HEK293 (cell line): Measurements from ENCODE around the gene SHBG.

Source experiments
- CTCF ChIA-PET: fragments of 350-600 bp; formaldehyde crosslinking; extraction: SDS; loops from one replicate; lab custom pipeline; 2021; ENCODE audit warnings: antibody characterized with exemption; lab: Yijun Ruan, JAX
- POLR2A ChIA-PET: fragments of 300-600 bp; formaldehyde crosslinking; extraction: SDS; loops from one replicate; lab custom pipeline; 2020; ENCODE audit warnings: antibody characterized with exemption, inconsistent platforms; lab: Yijun Ruan, JAX
- H3K27ac ChIP-seq: fragments of 200-500 bp; sonication (Bioruptor generic); 2 replicates; pipeline ENCODE4 v1.5.1; 2014; ENCODE audit warnings: low read depth, low read length, control low read depth, inconsistent platforms; ENCODE audit errors: extremely low read depth
- H3K36me3 ChIP-seq, 2 experiments: fragments of 200-500 bp in 1 of 2; sonication (Bioruptor generic) in 1 of 2; 1 replicate in 1 of 2; 2 replicates in 1 of 2; pipeline ENCODE4 v1.5.1; 2014 to 2017; ENCODE audit warnings: inconsistent platforms in 2 of 2, low read length in 2 of 2; ENCODE audit not compliant: control insufficient read depth in 2 of 2, insufficient read depth in 1 of 2
- H3K4me1 ChIP-seq: fragments of 200-500 bp; sonication (Bioruptor generic); 2 replicates; pipeline ENCODE4 v1.5.1; 2014; ENCODE audit warnings: mild to moderate bottlenecking, low read length, inconsistent platforms; ENCODE audit not compliant: control insufficient read depth, insufficient read depth
- H3K4me3 ChIP-seq: 2 replicates; pipeline ENCODE4 v1.5.1; 2011; ENCODE audit warnings: low read depth, mild to moderate bottlenecking, control low read depth, low read length, moderate library complexity
- H3K9me3 ChIP-seq: fragments of 200-500 bp; sonication (Bioruptor generic); 2 replicates; pipeline ENCODE4 v1.5.1; 2014; ENCODE audit warnings: low read depth, low read length, inconsistent platforms; ENCODE audit not compliant: control insufficient read depth, insufficient read depth
- EGR2 ChIP-seq: fragments of 450-650 bp; formaldehyde crosslinking; IDR thresholded peaks from 2 replicates; pipeline ENCODE4 v1.5.1; 2016; ENCODE audit warnings: low read depth, missing biosample characterization, missing genetic modification characterization
- FEZF1 ChIP-seq: fragments of 450-650 bp; formaldehyde crosslinking; IDR thresholded peaks from 2 replicates; pipeline ENCODE4 v1.5.1; 2016; ENCODE audit warnings: missing biosample characterization, missing genetic modification characterization
- HOXA7 ChIP-seq: sonication (generic); formaldehyde crosslinking; IDR thresholded peaks from 2 replicates; pipeline ENCODE4 v1.8.1; 2022; ENCODE audit warnings: missing genetic modification reagents, borderline replicate concordance
- KLF10 ChIP-seq: fragments of 450-650 bp; IDR thresholded peaks from 2 replicates; pipeline ENCODE4 v1.5.1; 2018; ENCODE audit warnings: missing biosample characterization, mild to moderate bottlenecking, missing genetic modification characterization
- KLF16 ChIP-seq: fragments of 450-650 bp; formaldehyde crosslinking; IDR thresholded peaks from 2 replicates; pipeline ENCODE4 v1.5.1; 2017; ENCODE audit warnings: missing biosample characterization, missing genetic modification characterization
- SCRT2 ChIP-seq: fragments of 450-650 bp; formaldehyde crosslinking; IDR thresholded peaks from 2 replicates; pipeline ENCODE4 v1.5.1; 2016; ENCODE audit warnings: missing biosample characterization, missing genetic modification characterization
- SP3 ChIP-seq: fragments of 450-650 bp; formaldehyde crosslinking; IDR thresholded peaks from 2 replicates; pipeline ENCODE4 v1.5.1; 2016; ENCODE audit warnings: missing biosample characterization, missing genetic modification characterization
- SP7 ChIP-seq: fragments of 450-650 bp; formaldehyde crosslinking; IDR thresholded peaks from 2 replicates; pipeline ENCODE4 v1.5.1; 2016; ENCODE audit warnings: missing biosample characterization, missing genetic modification characterization
- ZBTB17 ChIP-seq: fragments of 450-650 bp; formaldehyde crosslinking; IDR thresholded peaks from 2 replicates; pipeline ENCODE4 v1.5.1; 2016; ENCODE audit warnings: missing biosample characterization, missing genetic modification characterization
- ZNF10 ChIP-seq: fragments of 450-650 bp; formaldehyde crosslinking; IDR thresholded peaks from 2 replicates; pipeline ENCODE4 v1.5.1; 2017; ENCODE audit warnings: missing biosample characterization, missing genetic modification characterization
- ZNF146 ChIP-seq: fragments of 450-650 bp; formaldehyde crosslinking; IDR thresholded peaks from 2 replicates; pipeline ENCODE4 v1.5.1; 2016; ENCODE audit warnings: missing biosample characterization, missing genetic modification characterization
- ZNF169 ChIP-seq: fragments of 450-650 bp; formaldehyde crosslinking; IDR thresholded peaks from 2 replicates; pipeline ENCODE4 v1.5.1; 2016; ENCODE audit warnings: missing biosample characterization, missing genetic modification characterization
- ZNF174 ChIP-seq: fragments of 450-650 bp; formaldehyde crosslinking; IDR thresholded peaks from 2 replicates; pipeline ENCODE4 v1.5.0; 2017; ENCODE audit warnings: missing biosample characterization, mild to moderate bottlenecking, missing genetic modification characterization
- ZNF18 ChIP-seq: fragments of 450-650 bp; formaldehyde crosslinking; IDR thresholded peaks from 2 replicates; pipeline ENCODE4 v1.5.1; 2016; ENCODE audit warnings: missing biosample characterization, missing genetic modification characterization
- ZNF19 ChIP-seq: fragments of 450-650 bp; formaldehyde crosslinking; IDR thresholded peaks from 2 replicates; pipeline ENCODE4; 2016; ENCODE audit warnings: missing biosample characterization, missing genetic modification characterization, low read depth
- ZNF214 ChIP-seq: fragments of 450-650 bp; formaldehyde crosslinking; IDR thresholded peaks from 2 replicates; pipeline ENCODE4 v1.5.1; 2017; ENCODE audit warnings: missing biosample characterization, mild to moderate bottlenecking, missing genetic modification characterization, borderline replicate concordance
- ZNF274 ChIP-seq, 2 experiments: fragments of 200-500 bp in 1 of 2; fragments of 450-650 bp in 1 of 2; sonication (Bioruptor generic) in 1 of 2; formaldehyde crosslinking in 1 of 2; IDR thresholded peaks; 2 replicates each; pipeline versions ENCODE4 v1.5.1 to v1.6.1; 2014 to 2016; ENCODE audit warnings: borderline replicate concordance in 1 of 2, inconsistent platforms in 1 of 2, low read length in 1 of 2, missing biosample characterization in 1 of 2, missing genetic modification characterization in 1 of 2
- ZNF302 ChIP-seq: fragments of 450-650 bp; formaldehyde crosslinking; IDR thresholded peaks from 2 replicates; pipeline ENCODE4 v1.5.1; 2016; ENCODE audit warnings: missing biosample characterization, missing genetic modification characterization, low read depth
- ZNF416 ChIP-seq: fragments of 450-650 bp; formaldehyde crosslinking; IDR thresholded peaks from 2 replicates; pipeline ENCODE4 v1.5.1; 2016; ENCODE audit warnings: missing biosample characterization, missing genetic modification characterization
- ZNF423 ChIP-seq: fragments of 450-650 bp; formaldehyde crosslinking; IDR thresholded peaks from 2 replicates; pipeline ENCODE4 v1.5.1; 2016; ENCODE audit warnings: missing biosample characterization, missing genetic modification characterization
- ZNF548 ChIP-seq: fragments of 450-650 bp; formaldehyde crosslinking; IDR thresholded peaks from 2 replicates; pipeline ENCODE4 v1.5.1; 2016; ENCODE audit warnings: missing biosample characterization, missing genetic modification characterization
- ZNF571 ChIP-seq: fragments of 450-650 bp; formaldehyde crosslinking; IDR thresholded peaks from 2 replicates; pipeline ENCODE4 v1.5.0; 2017; ENCODE audit warnings: missing biosample characterization, missing genetic modification characterization
- ZNF621 ChIP-seq: fragments of 450-650 bp; formaldehyde crosslinking; IDR thresholded peaks from 2 replicates; pipeline ENCODE4 v1.5.1; 2017; ENCODE audit warnings: missing biosample characterization, missing genetic modification characterization
- ZNF639 ChIP-seq: fragments of 450-650 bp; formaldehyde crosslinking; IDR thresholded peaks from 2 replicates; pipeline ENCODE4 v1.5.1; 2016; ENCODE audit warnings: missing biosample characterization, missing genetic modification characterization
- ZNF658 ChIP-seq: fragments of 450-650 bp; formaldehyde crosslinking; IDR thresholded peaks from 2 replicates; pipeline ENCODE4; 2016; ENCODE audit warnings: missing biosample characterization, missing genetic modification characterization
- ZNF660 ChIP-seq: fragments of 450-650 bp; IDR thresholded peaks from 2 replicates; pipeline ENCODE4 v1.5.1; 2018; ENCODE audit warnings: missing biosample characterization, mild to moderate bottlenecking, missing genetic modification characterization
- ZNF707 ChIP-seq: fragments of 450-650 bp; formaldehyde crosslinking; IDR thresholded peaks from 2 replicates; pipeline ENCODE4 v1.5.1; 2016; ENCODE audit warnings: missing biosample characterization, missing genetic modification characterization
- ZNF843 ChIP-seq: fragments of 450-650 bp; formaldehyde crosslinking; IDR thresholded peaks from 2 replicates; pipeline ENCODE4 v1.5.1; 2016; ENCODE audit warnings: missing biosample characterization, missing genetic modification characterization
- TF ChIP-seq, protein P1 (sequence below): fragments of 450-650 bp; formaldehyde crosslinking; conservative IDR thresholded peaks from 2 replicates; pipeline ENCODE4 v1.5.1; 2016; ENCODE audit warnings: low read depth, missing biosample characterization, missing genetic modification characterization
- TF ChIP-seq, protein P2 (sequence below): fragments of 450-650 bp; formaldehyde crosslinking; IDR thresholded peaks from 2 replicates; pipeline ENCODE4 v1.5.1; 2016; ENCODE audit warnings: missing biosample characterization, missing genetic modification characterization, borderline replicate concordance

SHBG gene

GRCh38 chr17:7586673-7587419 is 43.1 kb upstream of the SHBG start:
- peaks cover 8 to 68% of the 10 kb centered on the region in 2 experiments; a peak in 2 of 3 replicates for H3K36me3 ChIP-seq
- no peak overlapping the region for H3K27ac ChIP-seq
- no peak overlapping the region for H3K4me3 ChIP-seq
- CTCF ChIA-PET, result interaction anchor here (0.6 to 2.7 kb wide), 14 partner anchors 8 to 163 kb away, joined by 3 to 15 read pairs (median 3); partner anchors contain the start of genes SAT2, SHBG, TP53 and WRAP53
- H3K4me1 ChIP-seq, result peaks cover 8% of the 10 kb centered on the region; the same call in 1 of the 2 replicates
- H3K9me3 ChIP-seq, result no peaks in the 10 kb centered on the region
- POLR2A ChIA-PET, result interaction anchor here (2.1 to 5.5 kb wide), 3 partner anchors 14 to 100 kb away, joined by 12 to 98 read pairs (median 93); partner anchors contain the start of genes FXR2, TP53 and WRAP53
- no peak for TF ChIP-seq ZNF10
- TF ChIP-seq ZNF423 (tag by site-specific recombination), result 0 out of 2 replicates have a peak, but pooled peaks have one; percentile 32
- TF ChIP-seq ZNF302, result no peak
- TF ChIP-seq ZNF621 (tag by site-specific recombination), result no peak
- TF ChIP-seq ZNF707 (tag by site-specific recombination), result no peak
- no peak for TF ChIP-seq ZNF843 (tag by site-specific recombination)
- TF ChIP-seq ZNF19 (tag by site-specific recombination), result no peak
- peak; percentile 82 for TF ChIP-seq ZBTB17 (tag by site-specific recombination)
- TF ChIP-seq ZNF18, result no peak
- TF ChIP-seq SP3, result no peak
- TF ChIP-seq ZNF548 (tag by site-specific recombination), result no peak
- TF ChIP-seq ZNF146 (tag by site-specific recombination), result no peak
- TF ChIP-seq ZNF660 (tag by site-specific recombination), result no peak
- no peak for TF ChIP-seq ZNF214
- TF ChIP-seq SP7, result no peak
- TF ChIP-seq HOXA7 (CRISPR knock-in tag), result no peak
- no peak for TF ChIP-seq ZNF658 (tag by site-specific recombination)
- TF ChIP-seq KLF16, result no peak
- TF ChIP-seq ZNF571 (tag by site-specific recombination), result no peak
- no peak for TF ChIP-seq FEZF1 (tag by site-specific recombination)
- TF ChIP-seq ZNF639 (tag by site-specific recombination), result no peak
- no peak for TF ChIP-seq ZNF169 (tag by site-specific recombination)
- TF ChIP-seq, protein P1, sequence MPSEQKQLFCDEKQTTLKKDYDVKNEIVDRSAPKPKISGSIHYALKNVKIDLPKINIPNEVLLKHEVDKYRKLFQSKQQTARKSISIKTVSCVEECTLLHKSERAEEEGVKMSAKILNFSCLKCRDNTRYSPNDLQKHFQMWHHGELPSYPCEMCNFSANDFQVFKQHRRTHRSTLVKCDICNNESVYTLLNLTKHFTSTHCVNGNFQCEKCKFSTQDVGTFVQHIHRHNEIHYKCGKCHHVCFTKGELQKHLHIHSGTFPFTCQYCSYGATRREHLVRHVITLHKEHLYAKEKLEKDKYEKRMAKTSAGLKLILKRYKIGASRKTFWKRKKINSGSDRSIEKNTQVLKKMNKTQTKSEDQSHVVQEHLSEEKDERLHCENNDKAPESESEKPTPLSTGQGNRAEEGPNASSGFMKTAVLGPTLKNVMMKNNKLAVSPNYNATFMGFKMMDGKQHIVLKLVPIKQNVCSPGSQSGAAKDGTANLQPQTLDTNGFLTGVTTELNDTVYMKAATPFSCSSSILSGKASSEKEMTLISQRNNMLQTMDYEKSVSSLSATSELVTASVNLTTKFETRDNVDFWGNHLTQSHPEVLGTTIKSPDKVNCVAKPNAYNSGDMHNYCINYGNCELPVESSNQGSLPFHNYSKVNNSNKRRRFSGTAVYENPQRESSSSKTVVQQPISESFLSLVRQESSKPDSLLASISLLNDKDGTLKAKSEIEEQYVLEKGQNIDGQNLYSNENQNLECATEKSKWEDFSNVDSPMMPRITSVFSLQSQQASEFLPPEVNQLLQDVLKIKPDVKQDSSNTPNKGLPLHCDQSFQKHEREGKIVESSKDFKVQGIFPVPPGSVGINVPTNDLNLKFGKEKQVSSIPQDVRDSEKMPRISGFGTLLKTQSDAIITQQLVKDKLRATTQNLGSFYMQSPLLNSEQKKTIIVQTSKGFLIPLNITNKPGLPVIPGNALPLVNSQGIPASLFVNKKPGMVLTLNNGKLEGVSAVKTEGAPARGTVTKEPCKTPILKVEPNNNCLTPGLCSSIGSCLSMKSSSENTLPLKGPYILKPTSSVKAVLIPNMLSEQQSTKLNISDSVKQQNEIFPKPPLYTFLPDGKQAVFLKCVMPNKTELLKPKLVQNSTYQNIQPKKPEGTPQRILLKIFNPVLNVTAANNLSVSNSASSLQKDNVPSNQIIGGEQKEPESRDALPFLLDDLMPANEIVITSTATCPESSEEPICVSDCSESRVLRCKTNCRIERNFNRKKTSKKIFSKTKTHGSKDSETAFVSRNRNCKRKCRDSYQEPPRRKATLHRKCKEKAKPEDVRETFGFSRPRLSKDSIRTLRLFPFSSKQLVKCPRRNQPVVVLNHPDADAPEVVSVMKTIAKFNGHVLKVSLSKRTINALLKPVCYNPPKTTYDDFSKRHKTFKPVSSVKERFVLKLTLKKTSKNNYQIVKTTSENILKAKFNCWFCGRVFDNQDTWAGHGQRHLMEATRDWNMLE (tag by site-specific recombination), result no peak
- TF ChIP-seq SCRT2 (tag by site-specific recombination), result no peak
- TF ChIP-seq, protein P2, sequence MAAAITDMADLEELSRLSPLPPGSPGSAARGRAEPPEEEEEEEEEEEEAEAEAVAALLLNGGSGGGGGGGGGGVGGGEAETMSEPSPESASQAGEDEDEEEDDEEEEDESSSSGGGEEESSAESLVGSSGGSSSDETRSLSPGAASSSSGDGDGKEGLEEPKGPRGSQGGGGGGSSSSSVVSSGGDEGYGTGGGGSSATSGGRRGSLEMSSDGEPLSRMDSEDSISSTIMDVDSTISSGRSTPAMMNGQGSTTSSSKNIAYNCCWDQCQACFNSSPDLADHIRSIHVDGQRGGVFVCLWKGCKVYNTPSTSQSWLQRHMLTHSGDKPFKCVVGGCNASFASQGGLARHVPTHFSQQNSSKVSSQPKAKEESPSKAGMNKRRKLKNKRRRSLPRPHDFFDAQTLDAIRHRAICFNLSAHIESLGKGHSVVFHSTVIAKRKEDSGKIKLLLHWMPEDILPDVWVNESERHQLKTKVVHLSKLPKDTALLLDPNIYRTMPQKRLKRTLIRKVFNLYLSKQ (tag by site-specific recombination), result no peak
- no peak for TF ChIP-seq EGR2
- TF ChIP-seq KLF10 (tag by site-specific recombination), result no peak
- no peak for TF ChIP-seq ZNF274 (IDR thresholded peaks at IDR 0.05; ENCODE audit: low read length)
- TF ChIP-seq ZNF274 (tag by site-specific recombination; IDR thresholded peaks at IDR 0.05; ENCODE audit: borderline replicate concordance), result no peak
- no peak for TF ChIP-seq ZNF416 (tag by site-specific recombination)
- TF ChIP-seq ZNF174 (tag by site-specific recombination), result no peak
